IMR-90 (cell line): ENCODE measurements around the gene MPL. TPM values are rescaled to one million over a fixed set of nuclear protein-coding genes. Genes with fewer than 3 reads are reported as not detected.
A peak's percentile ranks its signal among the peaks of the same experiment; 100 is the strongest.

Experiments used
- ATAC-seq: fragments of 200-7000 bp; cut with Tn5 transposase; 2 replicates; pipeline ENCODE4 v1.9.1; 2020; ENCODE audit warnings: low read depth, mild to moderate bottlenecking, moderate library complexity
- BruUV-seq: library from RNA; stranded (reverse); fragments of 400-500 nt; replicated peaks from 2 replicates; lab custom pipeline; 2021; lab: Mats Ljungman, UMichigan
- CTCF ChIA-PET: fragments of 300-600 bp; formaldehyde crosslinking; extraction: SDS; loops from one replicate; lab custom pipeline; 2021; ENCODE audit warnings: antibody characterized with exemption; lab: Yijun Ruan, JAX
- POLR2A ChIA-PET: fragments of 300-600 bp; sonication (Branson Sonifier 250); formaldehyde crosslinking; loops from one replicate; lab custom pipeline; 2022; ENCODE audit warnings: antibody characterized with exemption; ENCODE audit not compliant: unreplicated experiment; lab: Charles Lee
- DNase-seq: peaks from one replicate; pipeline ENCODE4 v3.0.0; 2013
- H2AFZ ChIP-seq: replicated peaks from 2 replicates; pipeline ENCODE3; 2013; ENCODE audit warnings: low read length, mild to moderate bottlenecking; ENCODE audit not compliant: poor library complexity
- H2AK5ac ChIP-seq: 2 replicates; pipeline ENCODE4 v1.6.1; 2013; ENCODE audit warnings: low read depth, low read length, inconsistent platforms
- H2AK9ac ChIP-seq: replicated peaks from 2 replicates; pipeline ENCODE3; 2013; ENCODE audit warnings: mild to moderate bottlenecking, low read depth, low read length, moderate library complexity; ENCODE audit not compliant: poor library complexity
- H2BK120ac ChIP-seq: 2 replicates; pipeline ENCODE4 v1.6.1; 2013; ENCODE audit warnings: low read depth, low read length, inconsistent platforms
- H2BK15ac ChIP-seq: 3 replicates; pipeline ENCODE4 v1.6.1; 2013; ENCODE audit warnings: low read depth, low read length, inconsistent platforms
- H2BK20ac ChIP-seq: 2 replicates; pipeline ENCODE4 v1.6.1; 2013; ENCODE audit warnings: low read depth, mild to moderate bottlenecking, inconsistent platforms, low read length, moderate library complexity
- H2BK5ac ChIP-seq: 2 replicates; pipeline ENCODE4 v1.6.1; 2013; ENCODE audit warnings: mild to moderate bottlenecking, low read depth, low read length, inconsistent platforms; ENCODE audit not compliant: poor library complexity, severe bottlenecking
- H3K14ac ChIP-seq: replicated peaks from 2 replicates; pipeline ENCODE4 v1.6.1; 2013; ENCODE audit warnings: low read depth, low read length, inconsistent platforms
- H3K18ac ChIP-seq: 2 replicates; pipeline ENCODE4 v1.6.1; 2013; ENCODE audit warnings: low read depth, low read length, control low read depth
- H3K23ac ChIP-seq: 2 replicates; pipeline ENCODE4 v1.6.1; 2013; ENCODE audit warnings: low read depth, low read length, inconsistent platforms
- H3K27ac ChIP-seq: 2 replicates; pipeline ENCODE4 v1.5.1; 2013; ENCODE audit warnings: mild to moderate bottlenecking, control low read depth, low read length; ENCODE audit not compliant: insufficient read depth
- H3K27me3 ChIP-seq: 2 replicates; pipeline ENCODE4 v1.6.1; 2013; ENCODE audit warnings: low read length; ENCODE audit not compliant: control insufficient read depth, insufficient read depth
- H3K36me3 ChIP-seq: 2 replicates; pipeline ENCODE4 v1.6.1; 2013; ENCODE audit warnings: low read length, mixed read lengths; ENCODE audit not compliant: control insufficient read depth, insufficient read depth
- H3K4ac ChIP-seq: 2 replicates; pipeline ENCODE4 v1.6.1; 2013; ENCODE audit warnings: low read depth, low read length, inconsistent platforms
- H3K4me1 ChIP-seq: 2 replicates; pipeline ENCODE4 v1.6.1; 2013; ENCODE audit warnings: low read length, mixed read lengths; ENCODE audit not compliant: control insufficient read depth, insufficient read depth
- H3K4me2 ChIP-seq: 2 replicates; pipeline ENCODE4 v1.6.1; 2013; ENCODE audit warnings: low read depth, mild to moderate bottlenecking, control low read depth, low read length, moderate library complexity
- H3K4me3 ChIP-seq: 2 replicates; pipeline ENCODE4 v1.5.1; 2013; ENCODE audit warnings: low read depth, mild to moderate bottlenecking, control low read depth, low read length, moderate library complexity; ENCODE audit not compliant: insufficient read depth
- H3K56ac ChIP-seq: 2 replicates; pipeline ENCODE4 v1.6.1; 2013; ENCODE audit warnings: low read length, inconsistent platforms; ENCODE audit not compliant: insufficient read depth; ENCODE audit errors: extremely low read depth
- H3K79me1 ChIP-seq, 2 experiments: 2 replicates each; pipeline ENCODE4 v1.6.1; 2013; ENCODE audit warnings: low read length in 2 of 2, inconsistent platforms in 1 of 2, low read depth in 1 of 2
- H3K9ac ChIP-seq: 2 replicates; pipeline ENCODE4 v1.6.1; 2013; ENCODE audit warnings: low read depth, low read length, control low read depth
- H3K9me1 ChIP-seq: 2 replicates; pipeline ENCODE4 v1.6.1; 2013; ENCODE audit warnings: low read length, inconsistent platforms; ENCODE audit not compliant: insufficient read depth
- H3K9me3 ChIP-seq: 2 replicates; pipeline ENCODE4 v1.6.1; 2013; ENCODE audit warnings: low read length; ENCODE audit not compliant: control insufficient read depth, insufficient read depth
- H4K20me1 ChIP-seq: 2 replicates; pipeline ENCODE4 v1.6.1; 2013; ENCODE audit warnings: low read length, inconsistent platforms; ENCODE audit not compliant: insufficient read depth
- H4K5ac ChIP-seq: 2 replicates; pipeline ENCODE4 v1.6.1; 2013; ENCODE audit warnings: mild to moderate bottlenecking, low read depth, low read length, control low read depth
- H4K8ac ChIP-seq, 2 experiments: 2 replicates each; pipeline ENCODE4 v1.6.1; 2013; ENCODE audit warnings: low read depth in 2 of 2, low read length in 2 of 2, control low read depth in 1 of 2, inconsistent platforms in 1 of 2
- H4K91ac ChIP-seq: 2 replicates; pipeline ENCODE4 v1.6.1; 2013; ENCODE audit warnings: low read depth, low read length, inconsistent platforms; ENCODE audit not compliant: insufficient read depth
- BHLHE40 ChIP-seq: fragments of 150-350 bp; IDR thresholded peaks from 2 replicates; pipeline ENCODE4 v1.6.1; 2016; ENCODE audit warnings: mild to moderate bottlenecking, low read depth, low read length
- CEBPB ChIP-seq: IDR thresholded peaks from 2 replicates; pipeline ENCODE4 v1.6.1; 2012; ENCODE audit warnings: low read depth, low read length, improper control_type of control experiment
- CHD1 ChIP-seq: IDR thresholded peaks from 2 replicates; pipeline ENCODE4 v1.6.1; 2012; ENCODE audit warnings: low read depth, low read length, improper control_type of control experiment
- CTCF ChIP-seq: conservative IDR thresholded peaks from 2 replicates; pipeline ENCODE4 v1.5.1; 2012; ENCODE audit warnings: mild to moderate bottlenecking, low read depth, low read length, improper control_type of control experiment
- FOS ChIP-seq: fragments of 150-350 bp; IDR thresholded peaks from 2 replicates; pipeline ENCODE4 v1.6.1; 2016; ENCODE audit warnings: low read depth, low read length
- MAFK ChIP-seq: IDR thresholded peaks from 2 replicates; pipeline ENCODE4 v1.6.1; 2012; ENCODE audit warnings: low read depth, low read length, improper control_type of control experiment
- MAZ ChIP-seq: IDR thresholded peaks from 2 replicates; pipeline ENCODE4 v1.6.1; 2012; ENCODE audit warnings: low read depth, mild to moderate bottlenecking, low read length, improper control_type of control experiment, moderate library complexity, borderline replicate concordance
- MXI1 ChIP-seq: IDR thresholded peaks from 2 replicates; pipeline ENCODE4 v1.6.1; 2012; ENCODE audit warnings: low read depth, mild to moderate bottlenecking, low read length, moderate library complexity, borderline replicate concordance
- NFE2L2 ChIP-seq: fragments of 150-350 bp; IDR thresholded peaks from 2 replicates; pipeline ENCODE4 v1.6.1; 2016; ENCODE audit warnings: low read depth, mild to moderate bottlenecking, low read length
- POLR2A ChIP-seq: IDR thresholded peaks from 2 replicates; pipeline ENCODE4 v1.6.1; 2012; ENCODE audit warnings: mild to moderate bottlenecking, low read depth, low read length
- RAD21 ChIP-seq: IDR thresholded peaks from 2 replicates; pipeline ENCODE4 v1.6.1; 2012; ENCODE audit warnings: low read length, improper control_type of control experiment
- RCOR1 ChIP-seq: IDR thresholded peaks from 2 replicates; pipeline ENCODE4 v1.6.1; 2012; ENCODE audit warnings: mild to moderate bottlenecking, low read length, improper control_type of control experiment; ENCODE audit not compliant: insufficient replicate concordance
- RFX5 ChIP-seq: IDR thresholded peaks from 2 replicates; pipeline ENCODE4 v1.8.0; 2012; ENCODE audit warnings: low read depth, mild to moderate bottlenecking, low read length, moderate library complexity
- SMC3 ChIP-seq: fragments of 150-350 bp; IDR thresholded peaks from 2 replicates; pipeline ENCODE4 v1.6.1; 2016; ENCODE audit warnings: low read depth, mild to moderate bottlenecking, antibody characterized with exemption, low read length, moderate library complexity
- USF2 ChIP-seq: fragments of 150-350 bp; IDR thresholded peaks from 2 replicates; pipeline ENCODE4 v1.6.1; 2017; ENCODE audit warnings: mild to moderate bottlenecking, antibody characterized with exemption, low read length, low read depth
- WGBS, 2 experiments: methylation state at CpG; one replicate each; pipeline versions ENCODE4 v1.1.5 to v1.1.7; 2013; ENCODE audit warnings: missing lambda C conversion rate in 2 of 2; ENCODE audit not compliant: insufficient read length in 1 of 2; ENCODE audit errors: extremely low coverage in 2 of 2; 5-methylcytosine and 5-hydroxymethylcytosine counted together
- dilution Hi-C: fragments of 300-500 bp; cut with HindIII; formaldehyde crosslinking; loops from one replicate; pipeline ENCODE4 v1.14.3; 2018; ENCODE audit warnings: low sequenced_read_pairs; ENCODE audit not compliant: unreplicated experiment
- in situ Hi-C: fragments of 300-500 bp; cut with MboI; formaldehyde crosslinking; loops from 3 replicates; pipeline ENCODE4 v1.14.3; 2019; ENCODE audit warnings: low sequenced_read_pairs, inconsistent platforms, mixed read lengths
- intact Hi-C: fragments of 100-400 bp; cut with micrococcal nuclease; formaldehyde crosslinking; loops from 2 replicates; pipeline ENCODE4 v1.10.0; 2022
- polyA plus RNA-seq, 3 experiments: library from polyadenylated mRNA; depleted of rRNA; stranded (reverse); fragments of >200 nt; gene quantifications; 2 replicates each; pipeline ENCODE4 v1.2.3, GENCODE V29; 2012; ENCODE audit warnings: low replicate concordance in 1 of 3
- total RNA-seq: library from RNA; depleted of rRNA; stranded (reverse); fragments of >200 nt; gene quantifications from 2 replicates; pipeline ENCODE4 v1.2.3, GENCODE V29; 2012
- TF ChIP-seq, protein P1 (sequence below): fragments of 150-350 bp; IDR thresholded peaks from 2 replicates; pipeline ENCODE4 v1.6.1; 2016; ENCODE audit warnings: low read depth, mild to moderate bottlenecking, low read length, moderate library complexity, borderline replicate concordance

The MPL gene
- total and polyA plus RNA-seq, 2 of the 4 experiments (the other 2 are of a cell fraction): 0.12 TPM; not detected in 1

GRCh38 chr1:43327549-43328292 is 9.9 kb upstream of the MPL start:
- Histone ChIP-seq H3K4me3 (no peak overlapping the region), H3K27me3 (no peaks in the 10 kb centered on the region), H2BK15ac (no peak overlapping the region), H3K27ac (no peak overlapping the region), H2AFZ (no peak overlapping the region), H3K18ac (no peak overlapping the region), H3K23ac (no peak overlapping the region), H4K91ac (no peak overlapping the region), H4K20me1 (no peaks in the 10 kb centered on the region), H3K36me3 (no peaks in the 10 kb centered on the region), H2BK5ac (no peak overlapping the region), H3K14ac (no peak overlapping the region), H3K4me1 (peaks cover 8% of the 10 kb centered on the region), H4K5ac (no peak overlapping the region), H3K79me1 (no peaks in the 10 kb centered on the region), H3K56ac (no peak overlapping the region), H3K4me2 (no peak overlapping the region), H2AK9ac (no peak overlapping the region), H3K4ac (no peak overlapping the region), H3K9me3 (peaks cover 2% of the 10 kb centered on the region), H3K9me1 (peaks cover 5% of the 10 kb centered on the region; the same call in 1 of the 2 replicates), H3K9ac (no peak overlapping the region), H2BK120ac (no peak overlapping the region), H2AK5ac (no peak overlapping the region), H4K8ac (no peak overlapping the region), H2BK20ac (no peak overlapping the region)
- no CpG with 5 or more reads among the region's 1 CpG for WGBS, 2 experiments
- no peak for TF ChIP-seq SMC3
- TF ChIP-seq CHD1: no peak
- TF ChIP-seq BHLHE40: no peak
- no peak; the same call in 1 of the 2 replicates for TF ChIP-seq FOS
- TF ChIP-seq MAFK: no peak
- no peak for TF ChIP-seq MXI1
- TF ChIP-seq MAZ: no peak
- TF ChIP-seq USF2: no peak
- no peak for TF ChIP-seq CEBPB
- no peak for TF ChIP-seq RCOR1
- TF ChIP-seq POLR2A: no peak
- no peak for TF ChIP-seq RAD21
- no peak for TF ChIP-seq CTCF
- no peak for TF ChIP-seq RFX5
- TF ChIP-seq NFE2L2: no peak
- TF ChIP-seq, protein P1, sequence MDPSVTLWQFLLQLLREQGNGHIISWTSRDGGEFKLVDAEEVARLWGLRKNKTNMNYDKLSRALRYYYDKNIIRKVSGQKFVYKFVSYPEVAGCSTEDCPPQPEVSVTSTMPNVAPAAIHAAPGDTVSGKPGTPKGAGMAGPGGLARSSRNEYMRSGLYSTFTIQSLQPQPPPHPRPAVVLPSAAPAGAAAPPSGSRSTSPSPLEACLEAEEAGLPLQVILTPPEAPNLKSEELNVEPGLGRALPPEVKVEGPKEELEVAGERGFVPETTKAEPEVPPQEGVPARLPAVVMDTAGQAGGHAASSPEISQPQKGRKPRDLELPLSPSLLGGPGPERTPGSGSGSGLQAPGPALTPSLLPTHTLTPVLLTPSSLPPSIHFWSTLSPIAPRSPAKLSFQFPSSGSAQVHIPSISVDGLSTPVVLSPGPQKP: no peak
- ATAC-seq: no peak
- intact Hi-C loops (no loop called here), dilution Hi-C loops (no loop called here), in situ Hi-C loops (no loop called here)
- ChIA-PET POLR2A (no interaction called here), CTCF (no interaction called here)
- DNase-seq: peak; percentile 22
- BruUV-seq: no TSS peak
